ENCODE results near the gene ZSCAN30. TPM values are rescaled to one million over a fixed set of nuclear protein-coding genes. Genes with fewer than 3 reads are reported as not detected.
A peak's percentile ranks its signal among the peaks of the same experiment; 100 is the strongest.
"Not testable (repeated sequence)": the region's sequence is repeated elsewhere in the genome, so short reads cannot be mapped to it uniquely, and the experiment has no call there.

Gene ZSCAN30
- total RNA-seq, 4 donors from 2014 or later, result 33.7 to 49.6 (median 41.8) TPM

DNA sequence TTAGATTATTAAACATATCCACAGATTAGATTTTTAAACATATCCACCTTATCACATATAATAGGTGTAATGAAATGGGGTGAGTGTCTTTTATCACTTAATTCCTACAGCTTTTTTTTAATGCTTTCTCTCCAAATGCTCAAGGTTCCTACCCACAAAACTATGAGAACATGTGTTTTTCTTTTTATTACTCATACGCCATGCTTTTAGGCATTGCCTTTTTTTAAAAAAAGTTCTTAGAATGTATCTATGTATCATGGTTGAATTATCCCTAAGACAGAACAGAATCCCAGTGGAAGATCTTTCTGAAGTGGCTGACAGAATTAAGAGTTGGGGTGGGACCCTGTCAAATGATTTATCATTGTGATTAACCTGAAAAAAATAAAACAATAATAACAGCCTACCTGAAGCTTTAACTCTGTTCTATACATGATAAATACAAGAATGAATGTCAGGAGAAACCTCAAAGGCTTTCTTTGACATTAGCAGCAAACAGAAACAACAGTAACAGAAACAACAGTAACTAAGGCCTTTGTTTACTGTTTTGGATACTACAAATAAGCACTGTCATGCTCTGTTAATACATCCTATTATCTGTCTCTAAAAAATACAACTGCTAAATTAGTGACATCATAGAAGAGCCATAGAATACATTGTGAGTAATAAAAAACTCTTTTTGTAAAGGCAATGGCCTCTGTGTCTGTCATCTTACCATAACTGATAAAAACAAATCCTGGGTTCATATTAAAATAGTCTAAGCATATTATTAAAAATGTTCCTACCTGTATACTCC lies 53.3 kb downstream of the ZSCAN30 start:
- Histone ChIP-seq H3K4me3 (replicated peaks in 1 of 3) (no peak overlapping the region), H3K9me3 (no peaks in the 10 kb centered on the region), H3K36me3 (no peaks in the 10 kb centered on the region), H3K27me3 (no peaks in the 10 kb centered on the region), H3K27ac (no peak overlapping the region), H3K4me1 (peaks cover 0 to 2% of the 10 kb centered on the region in 2 donors)
- TF ChIP-seq, protein P1, sequence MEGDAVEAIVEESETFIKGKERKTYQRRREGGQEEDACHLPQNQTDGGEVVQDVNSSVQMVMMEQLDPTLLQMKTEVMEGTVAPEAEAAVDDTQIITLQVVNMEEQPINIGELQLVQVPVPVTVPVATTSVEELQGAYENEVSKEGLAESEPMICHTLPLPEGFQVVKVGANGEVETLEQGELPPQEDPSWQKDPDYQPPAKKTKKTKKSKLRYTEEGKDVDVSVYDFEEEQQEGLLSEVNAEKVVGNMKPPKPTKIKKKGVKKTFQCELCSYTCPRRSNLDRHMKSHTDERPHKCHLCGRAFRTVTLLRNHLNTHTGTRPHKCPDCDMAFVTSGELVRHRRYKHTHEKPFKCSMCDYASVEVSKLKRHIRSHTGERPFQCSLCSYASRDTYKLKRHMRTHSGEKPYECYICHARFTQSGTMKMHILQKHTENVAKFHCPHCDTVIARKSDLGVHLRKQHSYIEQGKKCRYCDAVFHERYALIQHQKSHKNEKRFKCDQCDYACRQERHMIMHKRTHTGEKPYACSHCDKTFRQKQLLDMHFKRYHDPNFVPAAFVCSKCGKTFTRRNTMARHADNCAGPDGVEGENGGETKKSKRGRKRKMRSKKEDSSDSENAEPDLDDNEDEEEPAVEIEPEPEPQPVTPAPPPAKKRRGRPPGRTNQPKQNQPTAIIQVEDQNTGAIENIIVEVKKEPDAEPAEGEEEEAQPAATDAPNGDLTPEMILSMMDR (IDR thresholded peaks at IDR 0.05), result no peak
- TF ChIP-seq POLR2A (IDR thresholded peaks at IDR 0.05), result no peak
- WGBS, 2 donors, result 94 to 96% methylated on average over 1 of the region's 1 CpG
- intact Hi-C loops (cut with DNase I), result no loop called here
- no peak for DNase-seq

DNA sequence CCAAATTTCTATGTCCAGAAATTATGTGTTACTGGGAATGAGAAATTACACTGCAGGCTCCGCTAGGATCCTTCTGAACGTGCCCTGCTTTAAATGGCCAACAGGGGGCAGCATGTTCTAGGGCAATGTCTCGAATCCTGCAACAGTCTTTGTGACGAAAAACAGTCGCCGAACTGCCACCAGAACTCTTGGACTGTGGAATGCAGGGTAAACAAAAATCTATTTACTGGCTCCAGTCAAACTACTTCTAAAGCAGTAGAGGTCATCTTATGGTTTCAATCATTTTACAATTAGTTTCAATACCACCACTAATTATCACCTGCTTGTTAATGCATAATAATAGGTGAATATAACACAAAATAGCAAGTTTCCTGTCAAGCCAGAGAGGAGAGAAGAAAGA lies 59.0 kb downstream of the ZSCAN30 start:
- intact Hi-C loops (cut with DNase I), result loop anchor here (2.0 kb wide), 1 partner anchor 124 kb away; no protein-coding TSS in a partner anchor
- WGBS, 2 donors, result 1% methylated on average over 6 of the region's 6 CpGs
- Histone ChIP-seq H3K27ac (no peak overlapping the region), H3K9me3 (no peaks in the 10 kb centered on the region), H3K36me3 (no peaks in the 10 kb centered on the region), H3K4me3 (replicated peaks in 1 of 3) (no peak overlapping the region), H3K4me1 (no peaks in the 10 kb centered on the region), H3K27me3 (no peaks in the 10 kb centered on the region)
- peak; percentile 81 to 88 for DNase-seq
- TF ChIP-seq POLR2A (IDR thresholded peaks at IDR 0.05), result no peak
- TF ChIP-seq, protein P1 (IDR thresholded peaks at IDR 0.05), result peak; percentile 68 to 95 (median 84)

DNA sequence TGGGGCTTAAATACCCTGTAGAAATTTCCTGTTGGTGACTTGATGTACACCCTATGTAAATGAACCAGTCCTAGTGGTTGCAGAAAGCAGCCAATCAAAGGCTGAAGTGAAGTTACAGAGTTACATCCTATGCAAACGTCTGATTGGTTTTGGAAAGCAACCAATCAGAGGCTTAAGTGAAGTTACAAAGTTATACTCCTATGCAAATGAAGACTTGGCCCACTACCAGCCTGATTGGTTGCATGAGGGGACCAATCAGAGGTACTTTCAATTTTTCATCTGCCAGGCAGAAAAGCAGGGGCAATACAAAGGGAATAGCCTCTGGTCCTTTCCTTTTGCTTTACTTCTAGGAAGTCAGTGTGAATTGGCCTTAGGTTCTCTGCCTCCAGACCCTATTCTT lies 62.8 kb downstream of the ZSCAN30 start:
- WGBS, 2 donors, result 65 to 87% methylated on average over 1 of the region's 1 CpG
- Histone ChIP-seq H3K27me3 (no peaks in the 10 kb centered on the region), H3K4me3 (replicated peaks in 1 of 3) (no peak overlapping the region), H3K36me3 (no peaks in the 10 kb centered on the region), H3K27ac (no peak overlapping the region), H3K4me1 (no peaks in the 10 kb centered on the region), H3K9me3 (no peaks in the 10 kb centered on the region)
- intact Hi-C loops (cut with DNase I), result no loop called here
- DNase-seq, result no peak
- TF ChIP-seq, protein P1 (IDR thresholded peaks at IDR 0.05), result no peak
- no peak for TF ChIP-seq POLR2A (IDR thresholded peaks at IDR 0.05)

DNA sequence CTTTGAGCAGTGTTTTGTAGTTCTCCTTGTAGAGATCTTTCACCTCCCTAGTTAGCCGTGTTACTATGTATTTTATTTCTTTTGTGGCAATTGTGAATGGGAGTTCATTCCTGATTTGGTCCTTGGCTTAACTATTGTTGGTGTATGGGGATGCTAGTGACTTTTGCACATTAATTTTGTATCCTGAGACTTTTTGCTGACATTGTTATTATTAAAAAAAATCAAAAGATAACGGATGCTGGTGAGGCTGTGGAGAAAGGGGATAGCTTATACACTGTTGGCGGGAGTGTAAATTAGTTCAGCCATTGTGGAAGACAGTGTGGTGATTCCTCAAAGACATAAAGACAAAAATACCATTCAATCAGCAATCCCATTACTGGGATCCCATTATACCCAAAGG lies 66.2 kb downstream of the ZSCAN30 start:
- no peak for DNase-seq
- WGBS, 2 donors, result 88 to 91% methylated on average over 3 of the region's 3 CpGs
- Histone ChIP-seq H3K36me3 (no peaks in the 10 kb centered on the region), H3K9me3 (no peaks in the 10 kb centered on the region), H3K27ac (no peak overlapping the region), H3K4me1 (no peaks in the 10 kb centered on the region), H3K27me3 (no peaks in the 10 kb centered on the region), H3K4me3 (replicated peaks in 1 of 3) (no peak overlapping the region)
- intact Hi-C loops (cut with DNase I), result no loop called here
- TF ChIP-seq POLR2A (IDR thresholded peaks at IDR 0.05), result no peak
- TF ChIP-seq, protein P1 (IDR thresholded peaks at IDR 0.05), result no peak

DNA sequence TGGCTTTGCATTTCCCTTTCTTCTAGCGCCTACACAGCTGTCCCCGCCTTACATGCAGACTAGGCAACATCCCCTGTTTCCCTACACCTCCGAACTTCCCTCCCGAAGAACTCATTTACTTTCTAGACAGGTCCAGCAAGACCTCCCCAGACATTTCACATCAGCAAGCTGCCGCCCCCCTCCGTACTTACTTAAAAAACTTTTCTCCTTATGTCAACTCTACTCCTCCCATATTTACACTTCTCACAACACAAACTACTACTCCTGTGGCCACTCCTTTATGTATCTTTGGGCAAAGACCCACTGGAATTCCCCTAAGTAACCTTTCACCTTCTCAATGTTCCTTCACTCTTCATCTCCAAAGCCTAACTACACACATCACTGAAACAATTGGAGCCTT lies 69.6 kb downstream of the ZSCAN30 start:
- no peak overlapping the region for H3K27ac ChIP-seq
- no peak for DNase-seq
- TF ChIP-seq, protein P1 (IDR thresholded peaks at IDR 0.05), result no peak
- no peaks in the 10 kb centered on the region for H3K27me3 ChIP-seq
- intact Hi-C loops (cut with DNase I), result no loop called here
- no peaks in the 10 kb centered on the region for H3K4me1 ChIP-seq
- 79 to 82% methylated on average over 6 of the region's 6 CpGs for WGBS, 2 donors
- H3K36me3 ChIP-seq, result no peaks in the 10 kb centered on the region
- H3K9me3 ChIP-seq, result no peaks in the 10 kb centered on the region
- no peak overlapping the region for H3K4me3 ChIP-seq (replicated peaks in 1 of 3)

DNA sequence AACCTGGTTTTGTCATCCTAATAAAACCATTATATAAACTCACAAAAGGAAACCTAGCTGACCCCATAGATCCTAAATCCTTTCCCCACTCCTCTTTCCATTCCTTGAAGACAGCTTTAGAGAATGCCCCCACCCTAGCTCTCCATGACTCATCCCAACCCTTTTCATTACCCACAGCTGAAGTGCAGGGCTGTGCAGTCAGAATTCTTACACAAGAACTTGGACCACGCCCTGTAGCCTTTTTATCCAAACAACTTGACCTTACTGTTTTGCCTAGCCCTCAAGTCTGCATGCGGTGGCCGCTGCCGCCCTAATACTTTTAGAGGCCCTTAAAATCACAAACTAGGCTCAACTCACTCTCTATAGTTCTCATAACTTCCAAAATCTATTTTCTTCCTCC lies 70.7 kb downstream of the ZSCAN30 start:
- intact Hi-C loops (cut with DNase I); H3K36me3 ChIP-seq: not testable (repeated sequence)
- 75 to 81% methylated on average over 4 of the region's 4 CpGs for WGBS, 2 donors

DNA sequence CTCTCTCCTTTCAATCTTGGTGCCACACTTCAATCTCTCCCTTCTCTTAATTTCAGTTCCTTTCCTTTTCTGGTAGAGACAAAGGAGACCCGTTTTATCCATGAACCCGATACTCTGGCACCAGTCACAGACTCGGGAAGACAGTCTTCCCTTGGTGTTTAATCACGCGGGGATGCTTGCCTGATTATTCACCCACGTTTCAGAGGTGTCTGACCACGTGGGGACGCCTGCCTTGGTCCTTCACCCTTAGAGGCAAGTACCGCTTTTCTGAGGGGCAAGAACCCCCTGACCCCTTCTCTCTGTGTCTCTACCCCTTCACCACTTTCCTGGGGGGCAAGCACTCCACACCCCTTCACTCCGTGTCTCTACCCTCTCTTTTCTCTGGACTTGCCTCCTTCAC lies 73.4 kb downstream of the ZSCAN30 start:
- H3K27me3 ChIP-seq; H3K4me3 ChIP-seq (replicated peaks in 1 of 3); H3K36me3 ChIP-seq; intact Hi-C loops (cut with DNase I); H3K9me3 ChIP-seq; H3K4me1 ChIP-seq; DNase-seq; H3K27ac ChIP-seq: not testable (repeated sequence)
- 80 to 86% methylated on average over 10 of the region's 10 CpGs for WGBS, 2 donors

More for the DNA sequence above, 70.7 kb downstream of the ZSCAN30 start:
- H3K27ac ChIP-seq; H3K4me3 ChIP-seq (replicated peaks in 1 of 3); DNase-seq; H3K4me1 ChIP-seq; H3K27me3 ChIP-seq; H3K9me3 ChIP-seq: not testable (repeated sequence)

Data from thyroid gland (tissue), 4 donors.